Activated CD8-positive, alpha-beta memory T cell treated with anti-CD3 and anti-CD28 coated beads, Interleukin-2, amount 50 U/mL, for 24 hours (primary cell): ENCODE results near the gene TMEM150C.
A peak's percentile ranks its signal among the peaks of the same experiment; 100 is the strongest.
"Not testable (repeated sequence)": the region's sequence is repeated elsewhere in the genome, so short reads cannot be mapped to it uniquely, and the experiment has no call there.

ENCODE experiments used
- DNase-seq: peaks from one replicate; pipeline ENCODE4 v3.0.0-alpha.2; 2020; ENCODE audit errors: extremely low read depth

TMEM150C gene

DNA sequence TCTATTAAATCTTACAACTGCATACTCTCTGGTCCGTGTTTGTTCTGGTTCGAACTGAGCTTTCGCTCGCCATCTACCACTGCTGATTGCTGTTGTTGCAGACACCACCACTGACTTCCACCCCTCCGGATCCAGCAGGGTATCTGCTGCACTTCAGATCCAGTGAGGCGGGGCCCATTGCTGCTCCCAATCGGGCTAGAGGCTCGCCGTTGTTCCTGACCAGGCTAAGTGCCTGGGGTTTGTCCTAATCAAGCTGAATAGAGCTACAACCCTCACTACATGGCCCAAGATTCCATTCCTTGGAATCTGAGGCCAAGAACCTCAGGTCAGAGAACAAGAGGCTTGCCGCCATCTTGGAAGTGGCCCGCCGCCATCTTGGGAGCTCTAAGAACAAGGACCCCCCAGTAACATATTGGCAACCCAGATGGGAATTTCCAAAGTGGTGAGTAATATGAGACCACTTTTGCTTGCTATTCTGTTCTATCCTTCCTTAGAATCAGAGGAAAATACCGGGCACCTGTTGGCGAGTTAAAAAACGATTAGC lies 88.1 kb downstream of the TMEM150C start:
- DNase-seq: no peak

DNA sequence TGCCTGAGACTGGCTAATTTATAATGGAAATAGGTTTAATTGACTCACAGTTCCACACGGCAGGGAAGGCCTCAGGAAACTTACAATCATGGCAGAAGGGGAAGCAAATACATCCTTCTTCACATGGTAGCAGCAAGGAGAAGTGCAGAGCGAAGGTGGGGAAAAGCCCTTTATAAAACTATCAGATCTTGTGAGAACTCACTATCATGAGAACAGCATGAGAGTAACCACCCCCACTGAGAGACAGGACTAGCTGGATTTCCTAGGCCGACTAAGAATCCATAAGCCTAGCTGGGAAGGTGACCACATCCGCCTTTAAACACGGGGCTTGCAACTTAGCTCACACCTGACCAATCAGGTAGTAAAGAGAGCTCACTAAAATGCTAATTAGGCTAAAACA lies 88.7 kb downstream of the TMEM150C start:
- not testable (repeated sequence) for DNase-seq

DNA sequence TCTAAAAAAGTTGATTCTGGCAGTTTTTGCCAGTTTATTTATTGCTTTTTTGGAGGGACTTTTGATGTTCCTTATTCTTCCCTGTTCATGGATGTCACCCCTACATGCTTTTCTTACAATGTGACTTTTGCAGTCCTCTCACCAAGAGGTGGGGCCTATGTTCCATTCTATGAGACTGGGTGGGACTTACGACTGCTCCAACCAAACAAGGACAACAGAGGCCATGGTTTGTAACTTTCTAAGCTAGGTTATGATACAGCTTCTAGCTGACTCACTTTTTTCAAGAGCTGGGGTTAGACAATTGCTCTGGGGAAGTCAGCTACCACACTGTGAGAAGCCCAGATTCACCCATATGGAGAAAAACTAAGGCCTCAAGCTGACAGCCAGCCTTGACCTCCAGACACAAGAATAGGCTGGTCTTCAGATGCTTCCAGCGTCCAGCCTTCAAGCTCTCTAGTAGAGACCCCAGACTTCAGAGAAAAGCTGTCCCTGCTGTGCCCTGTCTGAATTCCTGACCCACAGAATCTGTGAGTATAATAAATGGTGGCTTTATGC lies 91.9 kb downstream of the TMEM150C start:
- DNase-seq: no peak

DNA sequence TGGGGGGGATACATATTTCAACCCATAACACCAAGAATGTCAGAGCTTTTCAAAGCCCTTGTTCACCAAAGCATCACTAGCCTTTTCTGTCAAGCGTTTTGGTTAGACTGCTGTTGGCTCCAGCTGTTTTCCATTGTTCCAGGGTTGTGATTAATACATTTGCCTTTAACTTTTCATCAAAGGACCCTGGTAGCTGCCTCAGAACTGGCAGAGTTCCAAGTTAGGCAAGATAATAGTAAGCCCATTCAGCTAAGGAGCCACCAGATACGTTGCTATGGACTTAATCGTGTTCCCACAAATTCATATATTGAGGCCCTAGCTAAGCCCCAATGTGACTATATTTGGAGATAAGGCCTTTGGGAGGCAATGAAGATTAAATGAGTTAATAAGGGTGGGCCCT lies 94.3 kb downstream of the TMEM150C start:
- DNase-seq: no peak

DNA sequence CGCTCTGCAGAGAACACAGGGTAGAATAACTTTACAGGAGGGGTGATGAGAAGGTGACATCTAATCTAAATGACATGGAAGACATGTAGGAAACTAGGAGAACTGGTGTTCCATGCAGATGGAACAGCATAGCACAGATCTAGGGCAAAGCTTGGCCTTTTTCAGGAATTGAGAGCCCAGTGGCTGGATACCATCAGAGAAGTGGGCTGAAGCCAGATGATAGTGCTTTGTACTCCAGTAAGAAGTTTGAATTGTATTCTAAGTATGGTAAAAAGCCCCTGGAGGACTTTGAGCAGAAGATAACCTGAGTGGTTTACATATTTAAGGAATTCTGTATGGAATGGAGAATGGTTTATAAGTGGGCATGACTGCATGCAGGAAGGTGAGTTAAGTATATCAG lies 98.6 kb downstream of the TMEM150C start:
- no peak for DNase-seq

DNA sequence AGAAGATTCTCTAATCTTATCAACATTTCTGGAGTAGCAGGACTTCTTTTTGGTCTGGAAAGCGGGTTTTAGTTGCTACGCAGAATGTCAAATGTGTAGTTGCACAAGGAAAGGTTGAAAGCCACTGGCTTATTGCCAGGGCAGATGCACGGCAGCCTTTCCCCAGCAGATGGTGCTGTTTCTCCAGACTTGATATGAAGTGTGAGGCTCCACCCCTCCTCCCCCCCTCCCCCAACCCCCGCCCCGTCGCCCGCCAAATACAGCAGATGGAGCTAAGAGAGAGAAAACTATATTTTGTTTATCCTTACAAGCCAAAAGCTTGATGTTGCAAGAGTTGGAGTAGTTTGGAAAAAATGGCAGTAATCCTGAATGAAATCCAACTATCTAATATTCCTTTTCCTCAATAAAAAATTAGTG lies 99.4 kb downstream of the TMEM150C start:
- peak; percentile 74 for DNase-seq

DNA sequence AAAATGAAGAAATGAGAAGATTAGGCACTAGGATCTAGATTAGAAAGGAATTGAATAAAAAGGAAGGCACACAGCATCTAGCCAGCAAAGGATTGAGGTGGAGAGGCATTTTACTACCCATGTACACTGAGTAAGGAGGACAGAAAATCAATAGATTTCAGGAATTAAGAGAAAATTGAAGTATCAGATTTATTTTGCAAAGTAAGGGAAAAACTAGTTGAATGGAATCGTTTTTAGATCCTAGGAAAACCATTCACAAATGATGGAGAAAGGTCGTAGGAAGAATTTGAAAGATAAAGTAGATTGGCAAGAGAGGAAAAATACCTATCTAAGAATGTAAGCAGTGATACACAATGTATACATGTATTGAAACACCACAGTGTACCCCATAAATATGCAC lies 100.1 kb downstream of the TMEM150C start:
- DNase-seq: no peak

DNA sequence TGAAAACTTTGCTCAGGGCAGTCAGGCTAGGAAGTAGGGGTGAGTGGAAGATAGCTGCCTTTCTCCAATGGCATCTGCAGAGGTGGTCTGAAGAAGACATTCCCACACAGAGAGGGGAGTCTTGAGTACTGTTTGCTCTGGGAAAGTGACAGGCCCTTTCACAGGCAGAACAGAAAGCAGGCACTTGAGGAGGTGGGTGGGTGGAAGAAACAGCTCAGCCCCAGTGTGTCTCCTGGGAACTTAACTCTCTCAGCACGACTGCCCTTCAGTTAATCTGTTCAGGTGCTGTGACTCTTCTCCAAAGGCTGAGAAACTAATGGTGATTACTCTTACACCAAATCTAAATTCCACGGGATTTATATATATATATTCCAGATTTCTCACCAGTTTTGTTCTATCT lies 103.1 kb downstream of the TMEM150C start:
- DNase-seq: no peak

DNA sequence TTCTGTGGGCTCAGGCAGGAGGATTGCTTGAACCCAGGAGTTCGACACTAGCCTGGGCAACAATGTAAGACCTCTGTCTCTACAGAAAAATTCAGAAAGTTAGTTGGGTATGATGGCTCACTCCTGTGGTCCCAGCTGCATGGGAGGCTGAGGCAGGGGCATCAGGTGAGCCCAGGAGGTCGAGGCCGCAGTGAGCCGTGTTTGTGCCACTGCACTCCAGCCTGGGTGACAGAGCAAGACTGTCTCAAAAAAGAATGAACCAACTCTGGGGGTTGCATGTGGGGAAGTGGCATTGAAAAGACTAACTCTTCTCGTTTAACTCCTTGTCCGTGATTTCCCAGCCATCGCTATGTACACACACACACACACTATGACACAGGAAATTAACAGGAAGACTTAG lies 104.5 kb downstream of the TMEM150C start:
- no peak for DNase-seq

DNA sequence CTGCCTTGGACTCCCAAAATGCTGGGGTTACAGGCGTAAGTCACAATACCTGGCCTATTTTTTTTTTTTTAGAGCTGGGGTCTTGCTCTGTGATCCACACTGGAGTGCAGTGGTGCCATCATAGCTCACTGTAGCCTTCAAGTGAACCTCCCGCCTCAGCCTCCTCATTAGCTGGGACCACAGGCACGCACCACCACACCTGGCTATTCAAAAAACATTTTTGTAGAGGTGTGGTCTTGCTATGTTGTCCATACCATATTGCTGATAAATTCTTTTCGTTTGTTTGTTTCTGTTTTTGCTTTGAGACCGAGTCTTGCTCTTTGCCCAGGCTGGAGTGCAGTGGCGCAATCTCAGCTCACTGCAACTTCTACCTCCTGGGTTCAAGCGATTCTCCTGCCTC lies 109.8 kb downstream of the TMEM150C start:
- no peak for DNase-seq

DNA sequence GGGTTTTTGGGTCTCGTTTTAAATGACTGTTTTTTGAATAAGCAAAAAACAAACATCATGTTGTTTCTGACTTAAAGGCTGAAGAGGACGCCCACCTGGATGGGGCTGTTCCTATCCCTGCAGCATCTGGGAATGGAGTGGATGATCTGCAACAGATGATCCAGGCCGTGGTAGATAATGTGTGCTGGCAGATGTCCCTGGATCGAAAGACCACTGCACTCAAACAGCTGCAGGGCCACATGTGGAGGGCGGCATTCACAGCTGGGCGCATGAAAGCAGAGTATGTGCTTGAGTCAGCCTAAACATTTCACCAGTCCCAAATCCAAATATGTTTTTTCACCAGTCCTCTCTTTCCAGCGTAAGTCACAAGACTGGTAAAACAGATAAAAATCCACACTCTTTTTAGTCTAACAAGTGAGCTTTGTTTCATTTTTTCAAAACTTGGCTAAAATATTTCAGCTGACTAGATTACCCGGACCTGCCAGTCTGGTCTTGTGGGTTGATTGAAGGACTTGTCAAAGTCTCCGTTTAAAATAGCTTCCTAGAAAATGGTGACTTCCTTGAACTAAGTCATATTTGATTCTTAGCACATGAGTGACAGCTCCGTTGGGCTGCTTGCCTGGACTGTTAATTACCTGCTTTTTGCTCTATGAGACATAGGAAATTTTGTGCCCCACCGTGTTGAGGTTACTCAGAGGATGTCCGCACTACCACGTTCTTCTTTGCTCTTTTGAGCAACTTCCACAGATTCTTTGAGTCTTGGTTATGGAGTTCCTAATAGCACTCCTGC lies 110.6 kb downstream of the TMEM150C start:
- DNase-seq: no peak

DNA sequence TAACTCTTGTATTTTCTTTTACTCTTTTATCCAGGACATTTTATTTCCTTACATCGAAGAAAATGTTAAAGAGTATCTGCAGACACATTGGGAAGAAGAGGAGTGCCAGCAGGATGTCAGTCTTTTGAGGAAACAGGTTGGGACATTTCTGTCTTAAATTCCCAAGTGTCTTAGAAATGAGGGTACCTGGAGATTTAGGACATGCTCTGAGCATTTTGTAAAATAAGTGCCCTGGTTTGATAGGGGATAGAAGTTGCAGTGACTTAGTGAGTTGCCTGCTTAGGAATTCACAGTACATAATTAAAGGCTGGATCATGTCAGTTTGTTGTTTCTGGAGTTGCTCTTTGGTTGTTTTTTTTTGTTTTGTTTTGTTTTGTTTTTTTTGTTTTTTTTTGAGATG lies 113.9 kb downstream of the TMEM150C start:
- DNase-seq: no peak

DNA sequence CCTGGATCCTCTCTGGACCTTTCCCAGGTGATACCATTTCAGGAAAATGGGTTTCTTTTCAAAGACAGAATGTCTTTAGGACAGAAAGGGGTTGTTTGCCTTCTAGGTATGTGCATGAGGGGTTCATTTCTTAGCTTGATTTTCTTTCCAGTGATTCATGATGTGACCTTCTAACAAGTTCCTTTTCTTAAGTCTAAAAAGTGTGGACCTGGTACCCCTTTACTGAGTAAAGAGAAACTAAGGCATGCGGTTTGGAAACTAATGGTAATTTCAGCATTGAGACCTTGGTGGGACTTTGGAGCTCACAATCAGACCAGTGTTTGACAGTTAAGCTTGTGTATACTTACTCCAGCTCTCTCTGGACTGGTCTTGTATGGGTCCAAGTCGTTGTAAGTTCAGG lies 122.7 kb downstream of the TMEM150C start:
- no peak for DNase-seq

DNA sequence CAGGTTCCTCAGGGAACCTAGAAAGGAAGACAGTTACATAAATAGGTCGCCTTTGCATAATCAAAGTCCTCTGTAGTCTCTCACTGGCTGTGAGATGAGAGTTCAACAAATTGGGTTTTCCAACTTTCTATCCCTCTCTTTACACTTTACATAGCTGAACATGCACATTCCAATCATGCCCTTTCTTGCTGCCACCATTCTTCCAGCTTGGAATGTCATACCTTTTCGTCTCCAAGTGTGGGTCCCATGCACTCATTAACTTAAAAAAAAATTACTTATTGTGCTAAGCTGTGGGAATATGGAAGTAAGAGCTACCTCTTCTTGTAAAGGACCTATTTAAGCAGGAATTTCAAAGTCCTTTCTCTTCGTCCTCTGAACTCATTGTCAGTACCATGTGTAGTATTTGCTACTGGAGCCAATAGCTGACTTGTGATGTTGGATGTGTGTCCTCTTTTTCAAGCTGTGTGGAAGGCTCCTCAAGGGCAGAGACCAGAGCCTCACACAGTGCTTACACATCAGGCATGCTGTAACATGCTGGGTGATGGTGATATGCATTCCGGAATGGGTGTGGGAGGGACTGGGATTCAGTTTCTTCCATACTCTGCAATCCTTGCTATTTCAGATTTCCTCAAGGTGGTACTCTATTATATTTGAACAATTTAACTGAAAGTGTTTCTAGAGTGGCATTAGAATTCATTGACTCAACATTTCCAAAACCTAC lies 124.3 kb downstream of the TMEM150C start:
- DNase-seq: no peak

DNA sequence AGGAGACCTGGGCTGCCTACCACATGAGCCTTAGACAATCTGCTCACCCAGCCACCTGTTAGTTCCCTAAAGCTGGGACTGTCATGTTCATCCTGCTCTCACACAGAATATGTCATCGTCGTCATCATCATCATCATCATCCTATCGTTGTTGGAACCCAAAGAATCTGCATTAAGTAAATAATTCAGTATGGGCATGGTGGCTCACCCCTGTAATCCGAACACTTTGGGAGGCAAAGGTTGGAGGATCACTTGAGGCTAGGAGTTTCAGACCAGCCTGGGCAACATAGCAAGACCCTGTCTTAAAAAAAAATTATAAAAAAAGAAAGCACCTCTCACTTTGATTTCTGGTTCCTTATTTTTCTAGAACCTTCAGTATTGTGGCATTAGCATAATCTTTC lies 125.0 kb downstream of the TMEM150C start:
- DNase-seq: no peak

DNA sequence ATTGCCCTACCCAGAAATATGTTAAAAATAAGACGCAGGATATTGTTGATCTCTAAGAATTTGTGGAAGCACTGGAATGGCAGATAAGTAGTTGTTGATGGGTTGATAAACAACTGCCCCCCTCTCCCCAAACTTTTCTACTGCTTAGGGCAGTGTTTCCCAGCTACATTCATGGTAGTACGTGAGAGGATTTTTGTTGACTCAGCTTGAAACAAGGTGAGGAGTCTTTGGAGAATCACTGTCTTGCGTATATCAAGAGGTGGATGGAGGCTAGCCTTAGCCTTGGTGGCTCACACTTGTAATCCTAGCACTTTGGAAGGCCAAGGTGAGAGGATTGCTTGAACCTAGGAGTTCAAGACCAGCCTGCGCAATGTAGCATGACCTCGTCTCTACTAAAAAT lies 125.7 kb downstream of the TMEM150C start:
- no peak for DNase-seq

DNA sequence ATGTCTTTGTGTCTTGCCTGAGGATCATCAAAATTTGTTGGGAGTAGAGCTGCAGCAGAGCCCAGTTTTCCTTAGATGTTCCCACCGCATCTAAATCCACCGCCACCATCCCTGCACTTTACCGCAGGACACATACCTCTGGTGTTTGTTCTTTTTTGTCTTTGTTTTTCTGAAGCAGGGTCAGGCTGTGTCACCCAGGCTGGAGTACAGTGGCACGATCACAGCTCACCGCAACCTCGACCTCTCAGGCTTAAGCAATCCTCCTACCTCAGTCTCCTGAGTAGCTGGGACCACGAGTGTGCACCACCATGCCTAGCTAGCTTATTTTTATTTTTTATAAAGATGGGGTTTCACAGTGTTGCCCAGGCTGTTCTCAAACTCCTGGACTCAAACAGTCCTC lies 126.8 kb downstream of the TMEM150C start:
- no peak for DNase-seq

DNA sequence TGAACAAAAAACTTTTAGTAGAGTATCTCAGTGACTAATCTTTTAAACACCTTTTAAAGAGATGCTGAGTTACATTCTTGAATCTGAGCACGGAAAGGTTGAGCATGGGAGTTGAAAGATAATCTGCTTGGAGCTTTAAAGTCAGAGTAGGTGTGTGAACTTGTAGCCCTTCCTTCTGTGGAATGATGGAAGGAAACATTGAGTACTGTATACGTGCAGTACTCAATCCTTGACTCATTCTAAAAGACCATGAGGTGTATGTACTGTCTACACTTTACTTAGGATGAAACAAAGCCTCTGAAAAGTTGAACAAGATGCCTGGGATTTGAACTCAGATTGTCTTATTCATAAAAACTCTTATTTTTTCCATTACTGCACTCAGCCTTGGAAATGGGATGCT lies 128.0 kb downstream of the TMEM150C start:
- DNase-seq: no peak
